GM23338 (cell line): ENCODE measurements around the gene DNAJA1. TPM values are rescaled to one million over a fixed set of nuclear protein-coding genes. Genes with fewer than 3 reads are reported as not detected.

Experiments used
- ATAC-seq: fragments of 200-7000 bp; cut with Tn5 transposase; 3 replicates; pipeline ENCODE4 v1.9.1; 2020
- DNase-seq: peaks from one replicate; pipeline ENCODE4 v3.0.0-alpha.2; 2015; ENCODE audit warnings: low spot score
- H2AFZ ChIP-seq: fragments of 200-600 bp; sonication (generic); 2 replicates; pipeline ENCODE4 v1.8.0; 2016; ENCODE audit warnings: antibody characterized with exemption, mild to moderate bottlenecking, moderate library complexity
- H3F3A ChIP-seq: fragments of 200-600 bp; sonication (generic); replicated peaks from 2 replicates; pipeline ENCODE4 v1.8.0; 2017; ENCODE audit warnings: antibody characterized with exemption, mixed run types, low read depth
- H3K27ac ChIP-seq: fragments of 200-600 bp; sonication (generic); 2 replicates; pipeline ENCODE4 v1.6.1; 2016; ENCODE audit warnings: low read depth
- H3K27me3 ChIP-seq: fragments of 200-600 bp; sonication (generic); 2 replicates; pipeline ENCODE4 v1.8.0; 2016; ENCODE audit warnings: mild to moderate bottlenecking, mixed run types, moderate library complexity; ENCODE audit not compliant: insufficient read depth
- H3K36me3 ChIP-seq: fragments of 200-600 bp; sonication (generic); 2 replicates; pipeline ENCODE4 v1.8.0; 2016; ENCODE audit warnings: mild to moderate bottlenecking; ENCODE audit not compliant: insufficient read depth
- H3K4me1 ChIP-seq: fragments of 200-600 bp; sonication (generic); 2 replicates; pipeline ENCODE4 v1.8.0; 2016; ENCODE audit warnings: mild to moderate bottlenecking, moderate library complexity; ENCODE audit not compliant: insufficient read depth
- H3K4me2 ChIP-seq: fragments of 200-600 bp; sonication (generic); 2 replicates; pipeline ENCODE4 v1.7.1; 2017; ENCODE audit warnings: mixed run types
- H3K4me3 ChIP-seq: fragments of 200-600 bp; sonication (generic); 2 replicates; pipeline ENCODE4 v1.6.1; 2016; ENCODE audit warnings: mixed run types
- H3K79me2 ChIP-seq: fragments of 200-600 bp; sonication (generic); replicated peaks from 2 replicates; pipeline ENCODE4 v1.8.0; 2017; ENCODE audit warnings: mild to moderate bottlenecking; ENCODE audit not compliant: insufficient read depth
- H3K9me2 ChIP-seq: fragments of 200-600 bp; sonication (generic); 2 replicates; pipeline ENCODE4 v1.8.0; 2017; ENCODE audit not compliant: insufficient read depth
- H4K20me1 ChIP-seq: fragments of 200-600 bp; sonication (generic); replicated peaks from 2 replicates; pipeline ENCODE4 v1.8.0; 2017; ENCODE audit warnings: mild to moderate bottlenecking; ENCODE audit not compliant: insufficient read depth
- H3K27ac Mint-ChIP-seq: 2 replicates; pipeline ENCODE4 v1.8.0; 2020; ENCODE audit warnings: inconsistent platforms, mild to moderate bottlenecking, moderate library complexity, mixed read lengths
- H3K27me3 Mint-ChIP-seq: 3 replicates; pipeline ENCODE4 v1.8.0; 2022; ENCODE audit warnings: low read depth, mild to moderate bottlenecking, moderate library complexity, mixed read lengths, inconsistent platforms; ENCODE audit not compliant: insufficient read depth, poor library complexity
- H3K36me3 Mint-ChIP-seq: 3 replicates; pipeline ENCODE4 v1.8.0; 2021; ENCODE audit warnings: low read depth, mild to moderate bottlenecking, inconsistent platforms, moderate library complexity, mixed read lengths
- H3K4me1 Mint-ChIP-seq: 3 replicates; pipeline ENCODE4 v1.8.0; 2020; ENCODE audit warnings: mild to moderate bottlenecking, inconsistent platforms, mixed read lengths
- H3K4me3 Mint-ChIP-seq: 3 replicates; pipeline ENCODE4 v1.8.0; 2021; ENCODE audit warnings: moderate library complexity, mild to moderate bottlenecking, inconsistent platforms, mixed read lengths
- H3K9me3 Mint-ChIP-seq: 3 replicates; pipeline ENCODE4 v1.8.0; 2020; ENCODE audit warnings: moderate library complexity, mild to moderate bottlenecking, inconsistent platforms, mixed read lengths
- CREB1 ChIP-seq: fragments of 250-450 bp; sonication (Bioruptor Pico); IDR thresholded peaks from 2 replicates; pipeline ENCODE4 v1.5.0; 2020; ENCODE audit warnings: low read depth, mild to moderate bottlenecking, moderate library complexity
- EZH2 ChIP-seq: fragments of 200-600 bp; sonication (generic); IDR thresholded peaks from one replicate; pipeline ENCODE4 v1.8.0; 2017; ENCODE audit warnings: antibody characterized with exemption, mild to moderate bottlenecking, low read depth; ENCODE audit not compliant: unreplicated experiment
- EZH2phosphoT487 ChIP-seq: fragments of 200-600 bp; sonication (generic); IDR thresholded peaks from one replicate; pipeline ENCODE4 v1.8.1; 2018; ENCODE audit warnings: antibody characterized with exemption; ENCODE audit not compliant: unreplicated experiment
- JUNB ChIP-seq: IDR thresholded peaks from one replicate; pipeline ENCODE4 v1.6.1; 2016; ENCODE audit warnings: antibody characterized with exemption; ENCODE audit not compliant: unreplicated experiment
- NANOG ChIP-seq: IDR thresholded peaks from 2 replicates; pipeline ENCODE4 v1.6.1; 2016; ENCODE audit warnings: antibody characterized with exemption, borderline replicate concordance
- POLR2AphosphoS5 ChIP-seq: IDR thresholded peaks from 2 replicates; pipeline ENCODE4 v1.6.1; 2016; ENCODE audit warnings: antibody characterized with exemption, low read depth
- STAT1 ChIP-seq: IDR thresholded peaks from one replicate; pipeline ENCODE4 v1.6.1; 2016; ENCODE audit warnings: antibody characterized with exemption; ENCODE audit not compliant: unreplicated experiment
- ZNF114 ChIP-seq: fragments of 250-450 bp; sonication (Bioruptor Pico); IDR thresholded peaks from 2 replicates; pipeline ENCODE4 v1.5.0; 2020; ENCODE audit warnings: mild to moderate bottlenecking, moderate library complexity
- ZNF331 ChIP-seq: fragments of 250-450 bp; sonication (Bioruptor Pico); IDR thresholded peaks from 2 replicates; pipeline ENCODE4 v1.5.0; 2020; ENCODE audit warnings: low read depth, mild to moderate bottlenecking, moderate library complexity
- long read RNA-seq: library from polyadenylated mRNA; unstranded; transcript quantifications from one replicate; pipeline ENCODE4 v2.0.0, GENCODE V29; 2020; ENCODE audit not compliant: unreplicated experiment
- polyA plus RNA-seq: library from polyadenylated mRNA; unstranded; fragments of >200 nt; fragmentation: Nextera tagmentation; extraction: Ambion mirVana; gene quantifications from 2 replicates; pipeline ENCODE4 v1.2.1, GENCODE V29; 2016
- total RNA-seq: library from RNA; depleted of rRNA; stranded (reverse); fragments of >200 nt; shearing (Covaris generic); gene quantifications from 2 replicates; pipeline ENCODE4 v1.2.3, GENCODE V29; 2014; rRNA removed
- TF ChIP-seq, protein P1 (sequence below), 2 experiments: fragments of 200-600 bp in 1 of 2; sonication (generic) in 1 of 2; conservative IDR thresholded peaks; 2 replicates each; pipeline versions ENCODE4 v1.5.1 to v1.6.1; 2016 to 2017; ENCODE audit warnings: antibody characterized with exemption in 2 of 2, low read depth in 2 of 2, mild to moderate bottlenecking in 2 of 2, moderate library complexity in 1 of 2
- TF ChIP-seq, protein P2 (sequence below): IDR thresholded peaks from 2 replicates; pipeline ENCODE4 v1.6.1; 2016; ENCODE audit warnings: antibody characterized with exemption
- TF ChIP-seq, protein P3 (sequence below): IDR thresholded peaks from one replicate; pipeline ENCODE4 v1.6.1; 2018; ENCODE audit warnings: antibody characterized with exemption; ENCODE audit not compliant: unreplicated experiment
- TF ChIP-seq, protein P4 (sequence below): fragments of 250-450 bp; sonication (Bioruptor Pico); IDR thresholded peaks from 2 replicates; pipeline ENCODE4 v1.5.0; 2020; ENCODE audit warnings: mild to moderate bottlenecking, moderate library complexity

Gene DNAJA1
- 95.4 and 102 TPM in 2 replicates for total RNA-seq
- polyA plus RNA-seq = 104 and 115 TPM in 2 replicates
- long read RNA-seq, transcript DNAJA1-201 (9 exons, 2,381 nt) = major isoform, 121 of 147 reads
- long read RNA-seq, partial matches to known transcripts = 18 of 147 reads
- long read RNA-seq, other reads (novel, unspliced or antisense) = 8 of 147 reads

DNA sequence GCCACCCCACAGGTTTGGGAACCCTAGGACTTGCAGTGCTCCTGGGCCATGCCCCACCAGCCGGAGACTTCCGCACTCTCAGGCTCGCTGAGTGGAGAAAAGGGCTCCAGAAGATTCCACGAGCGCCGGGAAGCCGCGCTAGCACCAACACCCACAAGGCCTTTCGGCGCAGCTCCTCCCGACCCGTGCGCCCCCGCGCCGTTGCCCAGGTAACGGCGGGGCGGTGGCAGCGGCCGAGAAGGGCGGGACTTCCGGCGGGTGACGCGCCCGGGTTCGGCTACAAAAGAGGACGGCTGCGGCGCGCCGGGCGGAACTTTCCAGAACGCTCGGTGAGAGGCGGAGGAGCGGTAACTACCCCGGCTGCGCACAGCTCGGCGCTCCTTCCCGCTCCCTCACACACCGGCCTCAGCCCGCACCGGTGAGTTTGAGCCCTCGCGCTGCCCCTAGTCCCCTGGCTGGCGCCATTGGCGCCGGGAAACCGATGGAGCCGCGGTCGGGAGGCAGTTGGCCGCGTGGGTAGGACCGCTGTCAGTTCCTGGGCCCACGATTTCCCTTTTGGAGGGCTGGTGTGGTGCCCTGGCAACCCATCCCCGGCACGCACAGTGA lies at the start of gene DNAJA1:
TSS of gene DNAJA1 (plus strand) at position 308 of the 606 bp plus-strand sequence. CDS start 1,212 bp downstream, outside the sequence.
- H3F3A ChIP-seq = no peaks in the 10 kb centered on the region; the same call in none of the 2 replicates
- H3K36me3 ChIP-seq = peaks cover 35% of the 10 kb centered on the region
- H3K9me2 ChIP-seq = no peaks in the 10 kb centered on the region
- H3K9me3 Mint-ChIP-seq = no peaks in the 10 kb centered on the region
- peaks cover 28% of the 10 kb centered on the region for H3K4me1 ChIP-seq
- H3K4me1 Mint-ChIP-seq = peaks cover 33% of the 10 kb centered on the region
- peaks cover 68% of the 10 kb centered on the region for H3K36me3 Mint-ChIP-seq
- H3K27ac ChIP-seq = peak within 1 kb of the TSS; percentile 90; the same call in 1 of the 2 replicates
- H3K27me3 ChIP-seq = no peaks in the 10 kb centered on the region
- peak within 1 kb of the TSS; percentile 100 for H3K4me2 ChIP-seq
- H2AFZ ChIP-seq = 0 out of 2 replicates have a peak within 1 kb of the TSS, but pooled peaks have one; percentile 85
- TF ChIP-seq ZNF114 (CRISPR knock-in tag) (no peak), CREB1 (CRISPR knock-in tag) (peak; percentile 89), ZNF331 (no peak), STAT1 (no peak), JUNB (no peak), NANOG (no peak), EZH2phosphoT487 (no peak), POLR2AphosphoS5 (peak; percentile 97), EZH2 (no peak)
- TF ChIP-seq, protein P1, sequence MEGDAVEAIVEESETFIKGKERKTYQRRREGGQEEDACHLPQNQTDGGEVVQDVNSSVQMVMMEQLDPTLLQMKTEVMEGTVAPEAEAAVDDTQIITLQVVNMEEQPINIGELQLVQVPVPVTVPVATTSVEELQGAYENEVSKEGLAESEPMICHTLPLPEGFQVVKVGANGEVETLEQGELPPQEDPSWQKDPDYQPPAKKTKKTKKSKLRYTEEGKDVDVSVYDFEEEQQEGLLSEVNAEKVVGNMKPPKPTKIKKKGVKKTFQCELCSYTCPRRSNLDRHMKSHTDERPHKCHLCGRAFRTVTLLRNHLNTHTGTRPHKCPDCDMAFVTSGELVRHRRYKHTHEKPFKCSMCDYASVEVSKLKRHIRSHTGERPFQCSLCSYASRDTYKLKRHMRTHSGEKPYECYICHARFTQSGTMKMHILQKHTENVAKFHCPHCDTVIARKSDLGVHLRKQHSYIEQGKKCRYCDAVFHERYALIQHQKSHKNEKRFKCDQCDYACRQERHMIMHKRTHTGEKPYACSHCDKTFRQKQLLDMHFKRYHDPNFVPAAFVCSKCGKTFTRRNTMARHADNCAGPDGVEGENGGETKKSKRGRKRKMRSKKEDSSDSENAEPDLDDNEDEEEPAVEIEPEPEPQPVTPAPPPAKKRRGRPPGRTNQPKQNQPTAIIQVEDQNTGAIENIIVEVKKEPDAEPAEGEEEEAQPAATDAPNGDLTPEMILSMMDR (conservative IDR thresholded peaks at IDR 0.05; ENCODE audit: low read depth in 2 of 2) = no peak
- TF ChIP-seq, protein P2, sequence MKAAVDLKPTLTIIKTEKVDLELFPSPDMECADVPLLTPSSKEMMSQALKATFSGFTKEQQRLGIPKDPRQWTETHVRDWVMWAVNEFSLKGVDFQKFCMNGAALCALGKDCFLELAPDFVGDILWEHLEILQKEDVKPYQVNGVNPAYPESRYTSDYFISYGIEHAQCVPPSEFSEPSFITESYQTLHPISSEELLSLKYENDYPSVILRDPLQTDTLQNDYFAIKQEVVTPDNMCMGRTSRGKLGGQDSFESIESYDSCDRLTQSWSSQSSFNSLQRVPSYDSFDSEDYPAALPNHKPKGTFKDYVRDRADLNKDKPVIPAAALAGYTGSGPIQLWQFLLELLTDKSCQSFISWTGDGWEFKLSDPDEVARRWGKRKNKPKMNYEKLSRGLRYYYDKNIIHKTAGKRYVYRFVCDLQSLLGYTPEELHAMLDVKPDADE = 0 out of 2 replicates have a peak, but pooled peaks have one; percentile 40
- TF ChIP-seq, protein P3, sequence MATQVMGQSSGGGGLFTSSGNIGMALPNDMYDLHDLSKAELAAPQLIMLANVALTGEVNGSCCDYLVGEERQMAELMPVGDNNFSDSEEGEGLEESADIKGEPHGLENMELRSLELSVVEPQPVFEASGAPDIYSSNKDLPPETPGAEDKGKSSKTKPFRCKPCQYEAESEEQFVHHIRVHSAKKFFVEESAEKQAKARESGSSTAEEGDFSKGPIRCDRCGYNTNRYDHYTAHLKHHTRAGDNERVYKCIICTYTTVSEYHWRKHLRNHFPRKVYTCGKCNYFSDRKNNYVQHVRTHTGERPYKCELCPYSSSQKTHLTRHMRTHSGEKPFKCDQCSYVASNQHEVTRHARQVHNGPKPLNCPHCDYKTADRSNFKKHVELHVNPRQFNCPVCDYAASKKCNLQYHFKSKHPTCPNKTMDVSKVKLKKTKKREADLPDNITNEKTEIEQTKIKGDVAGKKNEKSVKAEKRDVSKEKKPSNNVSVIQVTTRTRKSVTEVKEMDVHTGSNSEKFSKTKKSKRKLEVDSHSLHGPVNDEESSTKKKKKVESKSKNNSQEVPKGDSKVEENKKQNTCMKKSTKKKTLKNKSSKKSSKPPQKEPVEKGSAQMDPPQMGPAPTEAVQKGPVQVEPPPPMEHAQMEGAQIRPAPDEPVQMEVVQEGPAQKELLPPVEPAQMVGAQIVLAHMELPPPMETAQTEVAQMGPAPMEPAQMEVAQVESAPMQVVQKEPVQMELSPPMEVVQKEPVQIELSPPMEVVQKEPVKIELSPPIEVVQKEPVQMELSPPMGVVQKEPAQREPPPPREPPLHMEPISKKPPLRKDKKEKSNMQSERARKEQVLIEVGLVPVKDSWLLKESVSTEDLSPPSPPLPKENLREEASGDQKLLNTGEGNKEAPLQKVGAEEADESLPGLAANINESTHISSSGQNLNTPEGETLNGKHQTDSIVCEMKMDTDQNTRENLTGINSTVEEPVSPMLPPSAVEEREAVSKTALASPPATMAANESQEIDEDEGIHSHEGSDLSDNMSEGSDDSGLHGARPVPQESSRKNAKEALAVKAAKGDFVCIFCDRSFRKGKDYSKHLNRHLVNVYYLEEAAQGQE = peak; percentile 9
- TF ChIP-seq, protein P4, sequence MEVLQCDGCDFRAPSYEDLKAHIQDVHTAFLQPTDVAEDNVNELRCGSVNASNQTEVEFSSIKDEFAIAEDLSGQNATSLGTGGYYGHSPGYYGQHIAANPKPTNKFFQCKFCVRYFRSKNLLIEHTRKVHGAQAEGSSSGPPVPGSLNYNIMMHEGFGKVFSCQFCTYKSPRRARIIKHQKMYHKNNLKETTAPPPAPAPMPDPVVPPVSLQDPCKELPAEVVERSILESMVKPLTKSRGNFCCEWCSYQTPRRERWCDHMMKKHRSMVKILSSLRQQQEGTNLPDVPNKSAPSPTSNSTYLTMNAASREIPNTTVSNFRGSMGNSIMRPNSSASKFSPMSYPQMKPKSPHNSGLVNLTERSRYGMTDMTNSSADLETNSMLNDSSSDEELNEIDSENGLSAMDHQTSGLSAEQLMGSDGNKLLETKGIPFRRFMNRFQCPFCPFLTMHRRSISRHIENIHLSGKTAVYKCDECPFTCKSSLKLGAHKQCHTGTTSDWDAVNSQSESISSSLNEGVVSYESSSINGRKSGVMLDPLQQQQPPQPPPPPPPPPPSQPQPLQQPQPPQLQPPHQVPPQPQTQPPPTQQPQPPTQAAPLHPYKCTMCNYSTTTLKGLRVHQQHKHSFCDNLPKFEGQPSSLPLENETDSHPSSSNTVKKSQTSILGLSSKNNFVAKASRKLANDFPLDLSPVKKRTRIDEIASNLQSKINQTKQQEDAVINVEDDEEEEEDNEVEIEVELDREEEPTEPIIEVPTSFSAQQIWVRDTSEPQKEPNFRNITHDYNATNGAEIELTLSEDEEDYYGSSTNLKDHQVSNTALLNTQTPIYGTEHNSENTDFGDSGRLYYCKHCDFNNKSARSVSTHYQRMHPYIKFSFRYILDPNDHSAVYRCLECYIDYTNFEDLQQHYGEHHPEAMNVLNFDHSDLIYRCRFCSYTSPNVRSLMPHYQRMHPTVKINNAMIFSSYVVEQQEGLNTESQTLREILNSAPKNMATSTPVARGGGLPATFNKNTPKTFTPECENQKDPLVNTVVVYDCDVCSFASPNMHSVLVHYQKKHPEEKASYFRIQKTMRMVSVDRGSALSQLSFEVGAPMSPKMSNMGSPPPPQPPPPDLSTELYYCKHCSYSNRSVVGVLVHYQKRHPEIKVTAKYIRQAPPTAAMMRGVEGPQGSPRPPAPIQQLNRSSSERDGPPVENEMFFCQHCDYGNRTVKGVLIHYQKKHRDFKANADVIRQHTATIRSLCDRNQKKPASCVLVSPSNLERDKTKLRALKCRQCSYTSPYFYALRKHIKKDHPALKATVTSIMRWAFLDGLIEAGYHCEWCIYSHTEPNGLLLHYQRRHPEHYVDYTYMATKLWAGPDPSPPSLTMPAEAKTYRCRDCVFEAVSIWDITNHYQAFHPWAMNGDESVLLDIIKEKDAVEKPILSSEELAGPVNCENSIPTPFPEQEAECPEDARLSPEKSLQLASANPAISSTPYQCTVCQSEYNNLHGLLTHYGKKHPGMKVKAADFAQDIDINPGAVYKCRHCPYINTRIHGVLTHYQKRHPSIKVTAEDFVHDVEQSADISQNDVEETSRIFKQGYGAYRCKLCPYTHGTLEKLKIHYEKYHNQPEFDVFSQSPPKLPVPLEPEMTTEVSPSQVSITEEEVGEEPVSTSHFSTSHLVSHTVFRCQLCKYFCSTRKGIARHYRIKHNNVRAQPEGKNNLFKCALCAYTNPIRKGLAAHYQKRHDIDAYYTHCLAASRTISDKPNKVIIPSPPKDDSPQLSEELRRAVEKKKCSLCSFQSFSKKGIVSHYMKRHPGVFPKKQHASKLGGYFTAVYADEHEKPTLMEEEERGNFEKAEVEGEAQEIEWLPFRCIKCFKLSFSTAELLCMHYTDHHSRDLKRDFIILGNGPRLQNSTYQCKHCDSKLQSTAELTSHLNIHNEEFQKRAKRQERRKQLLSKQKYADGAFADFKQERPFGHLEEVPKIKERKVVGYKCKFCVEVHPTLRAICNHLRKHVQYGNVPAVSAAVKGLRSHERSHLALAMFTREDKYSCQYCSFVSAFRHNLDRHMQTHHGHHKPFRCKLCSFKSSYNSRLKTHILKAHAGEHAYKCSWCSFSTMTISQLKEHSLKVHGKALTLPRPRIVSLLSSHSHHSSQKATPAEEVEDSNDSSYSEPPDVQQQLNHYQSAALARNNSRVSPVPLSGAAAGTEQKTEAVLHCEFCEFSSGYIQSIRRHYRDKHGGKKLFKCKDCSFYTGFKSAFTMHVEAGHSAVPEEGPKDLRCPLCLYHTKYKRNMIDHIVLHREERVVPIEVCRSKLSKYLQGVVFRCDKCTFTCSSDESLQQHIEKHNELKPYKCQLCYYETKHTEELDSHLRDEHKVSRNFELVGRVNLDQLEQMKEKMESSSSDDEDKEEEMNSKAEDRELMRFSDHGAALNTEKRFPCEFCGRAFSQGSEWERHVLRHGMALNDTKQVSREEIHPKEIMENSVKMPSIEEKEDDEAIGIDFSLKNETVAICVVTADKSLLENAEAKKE (CRISPR knock-in tag) = no peak
- peak within 1 kb of the TSS; percentile 94 for H3K4me3 ChIP-seq
- peaks cover 95% of the 10 kb centered on the region for H3K79me2 ChIP-seq
- ATAC-seq (peak; percentile 88), DNase-seq (peak; percentile 94)
- peaks cover 37% of the 10 kb centered on the region for H4K20me1 ChIP-seq
- peak within 1 kb of the TSS; percentile 98 for H3K4me3 Mint-ChIP-seq
- peak within 1 kb of the TSS; percentile 98 for H3K27ac Mint-ChIP-seq
- H3K27me3 Mint-ChIP-seq = peaks cover 8% of the 10 kb centered on the region
